Measurements from ENCODE around the gene R3HCC1L.

Gene R3HCC1L

GRCh38 chr10:98194633-98195032 is 60.2 kb downstream of the R3HCC1L start:
- no peak overlapping the region for H3K4me3 ChIP-seq (replicated peaks in 1 of 2; ENCODE audit: low read depth in 2 of 2, low read length in 2 of 2)
- no peak for TF ChIP-seq CTCF (IDR thresholded peaks at IDR 0.05; ENCODE audit: low read depth, low read length)
- DNase-seq (ENCODE audit: low read depth in 2 of 2), result no peak

- no peak for TF ChIP-seq CTCF (IDR thresholded peaks at IDR 0.05; ENCODE audit: low read depth, low read length)
- no peak overlapping the region for H3K4me3 ChIP-seq (replicated peaks in 1 of 2; ENCODE audit: low read depth in 2 of 2, low read length in 2 of 2)
- peak in 1 of 2 donors; percentile 9 for DNase-seq (ENCODE audit: low read depth in 2 of 2)
Measured at GRCh38 chr10:98195120-98195519, 60.7 kb downstream of the R3HCC1L start.

DNA sequence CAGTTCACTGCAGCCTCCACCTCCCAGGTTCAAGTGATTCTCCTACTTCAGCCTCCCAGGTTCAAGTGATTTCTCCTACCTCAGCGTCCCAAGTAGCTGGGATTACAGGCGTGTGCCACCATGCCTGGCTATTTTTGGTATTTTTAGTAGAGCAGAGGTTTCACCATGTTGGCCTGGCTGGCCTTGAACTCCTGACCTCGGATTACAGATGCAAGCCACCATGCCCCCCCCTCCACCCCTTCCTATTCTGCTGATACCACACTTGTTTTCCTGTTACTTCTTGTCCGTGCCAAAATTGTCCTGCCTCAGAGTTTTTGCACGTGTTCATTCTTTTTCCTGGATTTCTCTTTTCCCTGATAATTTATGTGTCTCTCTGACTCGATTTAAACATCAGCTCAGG is 62.5 kb downstream of the R3HCC1L start:
- no peak for DNase-seq (ENCODE audit: low read depth in 2 of 2)
- no peak for TF ChIP-seq CTCF (IDR thresholded peaks at IDR 0.05; ENCODE audit: low read depth, low read length)
- H3K4me3 ChIP-seq (replicated peaks in 1 of 2; ENCODE audit: low read depth in 2 of 2, low read length in 2 of 2), result no peak overlapping the region

- TF ChIP-seq CTCF (IDR thresholded peaks at IDR 0.05; ENCODE audit: low read depth, low read length), result no peak
- no peak overlapping the region for H3K4me3 ChIP-seq (replicated peaks in 1 of 2; ENCODE audit: low read depth in 2 of 2, low read length in 2 of 2)
- DNase-seq (ENCODE audit: low read depth in 2 of 2), result no peak
Measured at GRCh38 chr10:98201760-98202159, 67.3 kb downstream of the R3HCC1L start.

DNA sequence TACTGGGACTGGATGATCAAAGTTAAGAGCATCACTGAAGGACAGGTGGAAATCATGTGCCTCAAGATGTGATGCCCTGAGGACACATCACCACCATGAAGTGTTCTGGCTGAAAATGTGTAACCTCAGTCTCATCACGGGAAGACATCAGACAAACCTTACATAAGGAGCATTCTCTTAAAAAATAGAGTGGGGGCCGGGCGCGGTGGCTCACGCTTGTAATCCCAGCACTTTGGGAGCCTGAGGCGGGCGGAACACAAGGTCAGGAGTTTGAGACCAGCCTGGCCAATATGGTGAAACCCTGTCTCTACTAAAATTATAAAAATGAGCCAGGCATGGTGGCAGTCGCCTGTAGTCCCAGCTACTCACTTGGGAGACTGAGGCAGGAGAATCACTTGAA is 67.9 kb downstream of the R3HCC1L start:
- no peak for TF ChIP-seq CTCF (IDR thresholded peaks at IDR 0.05; ENCODE audit: low read depth, low read length)
- H3K4me3 ChIP-seq (replicated peaks in 1 of 2; ENCODE audit: low read depth in 2 of 2, low read length in 2 of 2), result no peak overlapping the region
- DNase-seq (ENCODE audit: low read depth in 2 of 2), result no peak

DNA sequence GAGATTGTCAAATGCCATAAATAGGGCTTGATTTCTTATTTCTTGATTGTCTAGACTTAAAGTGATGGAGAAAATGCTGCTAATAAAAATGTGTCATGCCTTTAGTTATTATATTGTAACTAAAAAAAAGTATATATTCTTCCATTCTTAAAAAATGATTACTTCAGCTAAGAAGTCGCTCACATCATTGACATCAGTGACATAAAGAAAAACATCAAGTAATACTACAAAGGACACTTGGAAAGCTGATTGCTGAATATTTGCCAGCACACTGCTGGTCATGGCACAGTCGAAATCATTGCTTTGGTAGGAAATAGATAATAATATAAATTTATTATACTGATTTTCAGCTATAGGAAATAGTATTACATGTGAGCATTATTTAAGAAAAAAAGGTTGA is 70.9 kb downstream of the R3HCC1L start:
- H3K4me3 ChIP-seq (replicated peaks in 1 of 2; ENCODE audit: low read depth in 2 of 2, low read length in 2 of 2), result no peak overlapping the region
- DNase-seq (ENCODE audit: low read depth in 2 of 2), result no peak
- no peak for TF ChIP-seq CTCF (IDR thresholded peaks at IDR 0.05; ENCODE audit: low read depth, low read length)

GRCh38 chr10:98208925-98209324 is 74.5 kb downstream of the R3HCC1L start:
- no peak overlapping the region for H3K4me3 ChIP-seq (replicated peaks in 1 of 2; ENCODE audit: low read depth in 2 of 2, low read length in 2 of 2)
- TF ChIP-seq CTCF (IDR thresholded peaks at IDR 0.05; ENCODE audit: low read depth, low read length), result no peak
- DNase-seq (ENCODE audit: low read depth in 2 of 2), result peak in 1 of 2 donors; percentile 29

All from cardiac fibroblast (primary cell).